ENCODE data around the gene TRIM4.
A peak's percentile ranks its signal among the peaks of the same experiment; 100 is the strongest.

The TRIM4 gene

DNA sequence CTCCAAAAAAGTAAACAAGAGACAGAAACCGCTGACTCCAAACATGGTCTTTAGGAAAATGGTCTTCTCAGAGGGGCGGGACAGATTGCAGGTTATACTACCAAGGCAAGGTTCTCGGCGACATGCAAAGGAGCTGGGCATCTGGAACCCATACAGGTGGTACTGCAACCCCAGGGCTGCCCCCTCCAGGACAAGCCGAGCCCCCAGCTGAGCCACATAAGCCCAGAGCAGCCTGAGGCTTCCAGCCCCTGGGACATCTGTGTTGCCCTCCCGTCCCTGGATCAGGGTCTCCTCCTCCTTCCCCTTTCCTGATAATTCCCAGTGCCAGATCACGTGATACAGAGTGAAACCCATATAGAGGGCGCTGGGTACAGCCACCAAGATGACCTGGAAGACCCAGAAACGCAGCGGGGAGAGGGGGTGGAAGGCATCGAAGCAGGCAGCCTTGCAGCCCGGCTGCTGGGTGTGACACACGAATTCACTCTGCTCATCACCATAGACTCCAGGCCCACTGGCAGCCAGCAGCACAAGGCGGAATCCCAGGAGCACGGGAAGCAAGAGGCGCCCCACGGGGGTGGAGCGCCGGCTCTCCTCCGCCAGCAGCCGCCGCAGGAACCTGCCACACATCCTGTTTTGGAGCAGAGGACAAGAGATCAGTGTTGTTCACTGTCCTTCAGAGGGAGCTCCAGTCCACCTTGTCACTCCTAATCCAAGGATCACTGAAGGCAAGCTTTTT, 9.8 kb upstream of the TRIM4 start, which contains the start of gene GJC3:
Gene GJC3, minus strand, starts transcription at position 627 of the 736 bp plus-strand sequence. Its CDS starts 0 bp downstream, at position 627.
- no peak for DNase-seq (ENCODE audit: low read depth)
- H3K4me3 ChIP-seq (ENCODE audit: low read depth, low read length), result no peak within 1 kb of the TSS

GRCh38 chr7:99928188-99928587, 8.9 kb upstream of the TRIM4 start:
- TF ChIP-seq, protein P1, sequence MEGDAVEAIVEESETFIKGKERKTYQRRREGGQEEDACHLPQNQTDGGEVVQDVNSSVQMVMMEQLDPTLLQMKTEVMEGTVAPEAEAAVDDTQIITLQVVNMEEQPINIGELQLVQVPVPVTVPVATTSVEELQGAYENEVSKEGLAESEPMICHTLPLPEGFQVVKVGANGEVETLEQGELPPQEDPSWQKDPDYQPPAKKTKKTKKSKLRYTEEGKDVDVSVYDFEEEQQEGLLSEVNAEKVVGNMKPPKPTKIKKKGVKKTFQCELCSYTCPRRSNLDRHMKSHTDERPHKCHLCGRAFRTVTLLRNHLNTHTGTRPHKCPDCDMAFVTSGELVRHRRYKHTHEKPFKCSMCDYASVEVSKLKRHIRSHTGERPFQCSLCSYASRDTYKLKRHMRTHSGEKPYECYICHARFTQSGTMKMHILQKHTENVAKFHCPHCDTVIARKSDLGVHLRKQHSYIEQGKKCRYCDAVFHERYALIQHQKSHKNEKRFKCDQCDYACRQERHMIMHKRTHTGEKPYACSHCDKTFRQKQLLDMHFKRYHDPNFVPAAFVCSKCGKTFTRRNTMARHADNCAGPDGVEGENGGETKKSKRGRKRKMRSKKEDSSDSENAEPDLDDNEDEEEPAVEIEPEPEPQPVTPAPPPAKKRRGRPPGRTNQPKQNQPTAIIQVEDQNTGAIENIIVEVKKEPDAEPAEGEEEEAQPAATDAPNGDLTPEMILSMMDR (IDR thresholded peaks at IDR 0.05; ENCODE audit: low read depth, low read length, missing control alignments), result no peak
- DNase-seq (ENCODE audit: low read depth), result no peak
- H3K4me3 ChIP-seq (ENCODE audit: low read depth, low read length), result no peak overlapping the region

More for the DNA sequence above, 9.8 kb upstream of the TRIM4 start, which contains the start of gene GJC3:
- TF ChIP-seq, protein P1 (IDR thresholded peaks at IDR 0.05; ENCODE audit: low read depth, low read length, missing control alignments), result peak; percentile 23

DNA sequence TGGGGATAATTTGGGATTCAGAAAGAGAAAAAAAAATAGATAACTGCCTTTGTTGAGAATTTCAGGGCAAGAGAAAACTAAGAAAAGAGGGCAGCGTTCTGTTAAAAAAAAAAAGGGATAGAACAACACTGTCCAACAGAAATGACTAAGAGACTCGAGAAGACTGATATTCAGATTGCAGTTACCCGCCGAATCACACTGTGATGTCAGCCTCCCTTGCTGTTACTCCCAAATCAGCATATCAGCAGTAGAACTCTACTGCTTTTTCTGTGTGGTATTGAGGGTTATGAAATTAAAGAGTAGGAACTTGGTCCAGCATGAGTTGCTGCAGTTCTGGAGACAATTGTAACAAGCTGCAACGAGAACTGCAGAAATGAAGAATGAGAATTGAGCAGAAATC, 8.2 kb upstream of the TRIM4 start:
- DNase-seq (ENCODE audit: low read depth), result no peak
- TF ChIP-seq, protein P1 (IDR thresholded peaks at IDR 0.05; ENCODE audit: low read depth, low read length, missing control alignments), result no peak
- H3K4me3 ChIP-seq (ENCODE audit: low read depth, low read length), result no peak overlapping the region

GRCh38 chr7:99926321-99926720, 7.0 kb upstream of the TRIM4 start:
- no peak overlapping the region for H3K4me3 ChIP-seq (ENCODE audit: low read depth, low read length)
- no peak for DNase-seq (ENCODE audit: low read depth)
- TF ChIP-seq, protein P1 (IDR thresholded peaks at IDR 0.05; ENCODE audit: low read depth, low read length, missing control alignments), result no peak

GRCh38 chr7:99923200-99923599, 3.9 kb upstream of the TRIM4 start:
- TF ChIP-seq, protein P1 (IDR thresholded peaks at IDR 0.05; ENCODE audit: low read depth, low read length, missing control alignments), result no peak
- no peak overlapping the region for H3K4me3 ChIP-seq (ENCODE audit: low read depth, low read length)
- no peak for DNase-seq (ENCODE audit: low read depth)

DNA sequence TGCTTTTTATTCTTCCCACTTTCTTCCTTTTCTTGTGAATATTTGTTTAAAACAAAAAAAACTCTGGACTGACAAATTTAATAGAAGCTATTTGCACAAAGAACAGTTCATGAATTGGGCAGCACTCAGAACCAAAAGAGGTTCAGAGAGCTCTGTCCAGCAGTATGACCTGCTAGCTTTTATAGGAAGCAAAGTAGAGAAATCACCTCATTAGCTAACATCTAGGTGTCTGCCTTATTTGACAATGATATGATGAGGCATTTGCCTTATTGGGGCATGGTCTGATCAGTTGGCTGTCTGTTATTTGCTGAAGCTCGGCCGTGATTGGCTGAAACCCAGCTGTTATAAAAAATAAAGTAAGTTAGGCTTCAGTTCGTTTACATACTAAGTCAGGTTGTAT, 819 bp upstream of the TRIM4 start:
- peak overlapping the region; percentile 98 for H3K4me3 ChIP-seq (ENCODE audit: low read depth, low read length)
- TF ChIP-seq, protein P1 (IDR thresholded peaks at IDR 0.05; ENCODE audit: low read depth, low read length, missing control alignments), result no peak
- DNase-seq (ENCODE audit: low read depth), result no peak

DNA sequence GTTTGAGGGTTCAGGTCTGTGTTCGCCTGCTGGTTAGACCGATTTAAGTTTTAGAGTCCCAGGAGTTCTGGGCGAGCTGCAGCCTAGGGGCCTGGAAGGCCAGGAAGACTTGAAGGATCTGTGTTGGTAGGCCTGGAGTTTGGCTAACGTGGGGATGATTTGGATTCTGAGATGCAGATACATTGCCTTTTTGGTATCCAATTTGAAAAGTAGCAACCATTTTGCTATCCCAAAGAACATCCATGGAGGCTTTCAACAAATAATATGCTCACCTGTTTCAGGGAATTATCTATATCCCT, 433 bp upstream of the TRIM4 start:
- DNase-seq (ENCODE audit: low read depth), result no peak
- H3K4me3 ChIP-seq (ENCODE audit: low read depth, low read length), result peak overlapping the region; percentile 98
- TF ChIP-seq, protein P1 (IDR thresholded peaks at IDR 0.05; ENCODE audit: low read depth, low read length, missing control alignments), result no peak

Measured in GM12864 (cell line).